Measurements from ENCODE around the gene MAFG.
"Not testable (repeated sequence)": the region's sequence is repeated elsewhere in the genome, so short reads cannot be mapped to it uniquely, and the experiment has no call there.

Gene MAFG

GRCh38 chr17:81958633-81959342 is 31.3 kb upstream of the MAFG start:
- no peak for DNase-seq (ENCODE audit: low read depth)

DNA sequence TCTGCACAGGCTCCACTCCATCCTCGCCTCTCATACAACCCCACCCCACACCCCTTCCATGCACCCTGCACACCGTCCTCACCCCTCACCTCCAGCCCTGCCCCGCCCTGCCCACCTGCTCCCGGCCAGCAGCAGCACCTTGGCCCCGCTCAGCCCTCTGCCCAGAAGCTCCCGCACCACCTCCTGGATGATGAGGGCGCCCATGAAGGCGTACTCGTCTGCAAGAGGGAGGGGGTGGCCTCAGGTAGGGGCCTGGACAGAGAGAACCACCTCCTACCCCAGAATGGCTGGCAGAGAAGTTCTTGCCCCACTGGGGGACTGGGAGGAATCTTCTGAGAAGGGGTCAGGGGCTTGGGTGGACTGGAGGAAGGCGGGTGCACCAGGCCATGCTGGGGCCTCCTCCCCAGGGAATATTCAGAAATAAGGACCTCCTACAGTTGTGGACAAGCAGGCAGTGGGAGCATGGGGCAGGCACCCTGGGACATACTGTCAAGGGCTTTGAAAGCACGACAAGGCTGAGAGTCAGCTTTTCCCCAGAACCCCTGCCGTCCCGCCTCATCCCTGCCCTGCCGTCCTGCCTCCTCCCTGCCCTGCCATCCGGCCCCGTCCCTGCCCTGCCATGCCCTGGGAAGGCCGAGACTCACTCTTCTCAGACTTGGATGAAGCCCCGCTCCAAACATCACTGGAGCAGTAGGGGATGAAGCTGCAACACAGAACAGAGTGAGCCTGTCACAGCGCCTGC is 30.3 kb upstream of the MAFG start:
- DNase-seq (ENCODE audit: low read depth): no peak

DNA sequence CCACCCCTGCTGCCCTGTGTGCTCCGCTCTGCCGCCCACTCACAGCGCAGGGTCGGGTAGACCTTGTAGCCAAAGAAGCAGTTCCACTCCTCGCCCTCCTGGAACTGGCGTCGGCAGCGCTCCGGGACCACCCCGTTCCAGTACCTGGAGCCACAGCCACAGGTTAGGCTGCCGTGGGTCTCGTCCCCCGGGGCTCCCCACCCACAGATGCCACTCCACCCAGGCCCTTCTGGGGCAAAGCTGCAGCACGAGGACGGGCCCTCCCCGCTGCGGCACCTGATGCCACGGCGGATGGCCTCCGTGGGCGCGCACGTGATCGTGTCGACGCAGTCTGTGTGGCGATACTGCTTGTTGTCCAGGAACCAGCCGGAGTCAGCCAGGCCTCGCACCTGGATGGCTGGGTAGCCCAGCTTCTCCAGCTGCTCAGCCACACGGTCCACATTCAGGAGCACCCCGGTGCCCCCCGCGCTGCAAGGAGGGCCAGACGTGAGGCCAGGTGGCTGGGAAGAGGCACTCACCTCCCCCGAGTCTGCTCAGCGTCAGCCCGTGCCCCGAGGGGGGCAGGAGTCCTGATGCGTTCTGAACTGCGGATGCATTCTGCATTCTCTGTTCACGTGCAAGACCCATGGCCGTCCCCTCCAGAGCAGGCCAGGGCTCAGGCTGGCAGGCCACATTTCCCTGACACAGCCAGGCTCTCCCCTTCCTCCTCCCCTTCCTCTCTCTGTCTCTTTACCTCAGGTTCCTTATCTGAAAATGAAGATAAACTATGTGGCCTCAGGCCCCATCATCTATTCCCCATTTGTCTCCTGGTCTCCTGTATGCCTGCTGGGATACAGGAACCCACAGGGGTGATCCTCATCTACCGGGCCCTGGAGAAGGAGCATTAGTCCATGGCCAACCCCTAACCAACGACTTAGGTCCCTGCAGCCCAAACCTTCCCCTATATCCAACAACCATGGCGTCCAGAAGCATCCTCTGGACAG is 29.4 kb upstream of the MAFG start:
- DNase-seq (ENCODE audit: low read depth): no peak

- DNase-seq (ENCODE audit: low read depth): no peak
Measured at GRCh38 chr17:81955756-81956544, 28.4 kb upstream of the MAFG start.

- no peak for DNase-seq (ENCODE audit: low read depth)
Measured at GRCh38 chr17:81955058-81955681, 27.6 kb upstream of the MAFG start.

- DNase-seq (ENCODE audit: low read depth): no peak
Measured at GRCh38 chr17:81954131-81955057, 26.9 kb upstream of the MAFG start.

GRCh38 chr17:81953443-81953842 is 25.9 kb upstream of the MAFG start:
- not testable (repeated sequence) for DNase-seq (ENCODE audit: low read depth)

DNA sequence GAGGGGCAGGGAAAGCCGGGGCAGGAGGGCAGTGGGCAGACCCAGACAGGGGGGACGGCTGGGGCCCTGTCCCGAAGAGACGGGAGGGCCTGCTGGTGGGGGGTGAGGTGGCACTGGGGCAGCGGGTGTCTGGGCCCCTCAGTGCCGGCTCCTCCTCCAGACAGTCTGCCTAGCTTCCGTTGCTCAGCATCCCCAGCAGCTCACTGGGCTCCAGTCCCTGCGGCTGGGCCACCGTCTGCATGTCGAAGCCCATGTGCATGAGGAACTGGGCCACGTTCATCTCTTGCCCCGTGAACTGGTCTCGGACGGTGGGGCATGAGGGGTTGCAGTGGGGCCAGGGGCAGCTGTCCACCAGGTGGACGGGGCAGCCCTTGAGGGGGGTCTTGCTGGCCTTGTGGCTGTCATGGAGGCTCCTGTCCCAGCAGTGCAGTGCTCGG is 25.3 kb upstream of the MAFG start:
- no peak for DNase-seq (ENCODE audit: low read depth)

- no peak for DNase-seq (ENCODE audit: low read depth)
Measured at GRCh38 chr17:81951785-81952684, 24.5 kb upstream of the MAFG start.

DNA sequence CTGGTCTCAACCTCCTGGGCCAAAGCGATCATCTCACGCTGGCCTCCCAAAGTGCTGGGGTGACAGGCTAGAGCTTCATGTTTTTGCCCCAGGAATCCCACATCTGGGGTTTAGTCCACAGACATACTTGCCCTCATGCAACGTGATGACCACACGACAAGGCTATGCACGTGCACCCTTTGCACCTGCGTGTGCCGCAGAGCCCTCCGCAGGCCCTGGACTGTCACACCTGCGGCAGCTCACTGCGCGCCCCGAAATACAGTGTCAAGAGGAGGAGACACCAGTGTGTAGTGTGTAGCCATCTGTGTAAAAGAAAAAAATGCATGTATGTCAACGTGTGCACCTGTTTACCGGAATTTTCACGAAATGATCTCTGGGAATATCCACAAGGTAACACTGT is 23.0 kb upstream of the MAFG start:
- DNase-seq (ENCODE audit: low read depth): no peak

DNA sequence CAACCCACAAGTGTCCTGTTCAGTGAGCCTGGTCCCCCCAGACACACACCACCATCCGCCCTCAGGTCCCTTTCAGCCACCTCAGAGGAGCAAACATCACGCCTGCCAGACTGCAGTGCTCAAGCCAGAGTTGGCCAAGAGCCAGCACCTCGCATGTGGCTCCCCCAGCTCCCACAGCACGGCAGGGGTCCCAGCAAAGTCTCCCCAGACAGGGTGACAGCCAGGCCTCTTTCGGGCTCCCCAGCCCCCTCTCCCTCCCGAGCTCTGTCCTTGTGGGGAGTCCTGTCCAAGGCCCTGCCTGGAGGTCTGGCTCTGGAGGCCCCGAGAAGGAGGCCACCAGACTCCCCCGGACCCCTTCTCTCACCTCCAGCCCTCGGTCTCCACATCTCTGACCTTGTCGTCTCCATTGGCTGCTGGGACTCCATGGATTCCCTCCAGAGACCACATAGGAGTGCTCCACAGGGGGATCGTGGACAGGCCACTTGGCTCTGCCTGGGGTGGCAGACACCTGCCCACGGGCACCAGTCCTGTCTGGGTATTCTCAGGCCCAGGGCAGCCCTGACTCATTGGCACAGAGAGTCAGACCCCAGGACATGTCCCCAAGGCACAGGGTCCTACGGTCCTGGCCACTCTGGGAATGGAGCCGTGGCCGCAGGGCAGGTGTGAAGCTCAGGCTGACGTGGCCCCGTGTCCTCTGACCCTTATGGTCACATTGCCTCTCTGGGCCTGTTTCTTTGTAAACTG is 21.3 kb upstream of the MAFG start:
- no peak for DNase-seq (ENCODE audit: low read depth)

DNA sequence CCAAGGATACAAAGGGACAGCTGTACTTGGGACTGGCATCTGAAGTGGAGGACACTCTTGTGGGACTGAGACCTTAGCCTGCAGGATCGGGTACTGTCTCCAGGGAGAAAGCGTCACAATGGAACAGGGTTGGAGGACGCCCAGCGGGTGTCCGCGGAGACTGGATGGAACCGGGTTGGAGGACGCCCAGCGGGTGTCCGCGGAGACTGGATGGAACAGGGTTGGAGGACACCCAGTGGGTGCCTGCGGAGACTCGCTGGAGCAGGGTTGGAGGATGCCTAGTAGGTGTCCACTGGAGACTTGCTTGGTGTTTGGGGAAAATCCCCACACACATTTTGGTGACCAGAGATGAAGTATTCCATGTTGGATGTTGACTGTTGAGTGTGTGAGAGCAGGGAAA is 19.7 kb upstream of the MAFG start, which contains the start of gene MYADML2:
MYADML2 (minus strand) TSS at position 45 of the 400 bp plus-strand sequence. CDS start 5,492 bp downstream, outside the sequence.
- DNase-seq (ENCODE audit: low read depth): no peak

- no peak for DNase-seq (ENCODE audit: low read depth)
Measured at GRCh38 chr17:81944858-81945257, 17.3 kb upstream of the MAFG start.

DNA sequence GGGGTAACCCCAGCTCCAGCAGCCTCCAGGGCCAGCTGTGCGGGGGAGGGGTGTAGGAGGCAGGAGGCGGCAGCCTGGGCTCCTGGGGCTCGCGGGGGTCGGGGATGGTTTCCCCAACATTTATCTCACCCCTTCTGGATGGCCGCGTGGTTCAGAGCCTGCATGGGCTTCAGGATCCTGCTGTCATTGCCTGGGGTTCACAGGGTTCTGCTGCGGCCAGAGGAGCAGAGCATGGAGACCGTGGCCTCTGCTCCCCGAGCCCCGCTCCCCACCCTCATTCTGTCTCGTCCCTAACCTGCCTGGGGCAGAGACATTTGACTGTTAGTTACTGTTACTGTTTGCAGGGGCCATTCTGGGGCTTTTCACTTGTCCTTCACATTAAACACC is 14.6 kb upstream of the MAFG start:
- DNase-seq (ENCODE audit: low read depth): no peak

- no peak for DNase-seq (ENCODE audit: low read depth)
Measured at GRCh38 chr17:81941484-81942166, 14.1 kb upstream of the MAFG start.

DNA sequence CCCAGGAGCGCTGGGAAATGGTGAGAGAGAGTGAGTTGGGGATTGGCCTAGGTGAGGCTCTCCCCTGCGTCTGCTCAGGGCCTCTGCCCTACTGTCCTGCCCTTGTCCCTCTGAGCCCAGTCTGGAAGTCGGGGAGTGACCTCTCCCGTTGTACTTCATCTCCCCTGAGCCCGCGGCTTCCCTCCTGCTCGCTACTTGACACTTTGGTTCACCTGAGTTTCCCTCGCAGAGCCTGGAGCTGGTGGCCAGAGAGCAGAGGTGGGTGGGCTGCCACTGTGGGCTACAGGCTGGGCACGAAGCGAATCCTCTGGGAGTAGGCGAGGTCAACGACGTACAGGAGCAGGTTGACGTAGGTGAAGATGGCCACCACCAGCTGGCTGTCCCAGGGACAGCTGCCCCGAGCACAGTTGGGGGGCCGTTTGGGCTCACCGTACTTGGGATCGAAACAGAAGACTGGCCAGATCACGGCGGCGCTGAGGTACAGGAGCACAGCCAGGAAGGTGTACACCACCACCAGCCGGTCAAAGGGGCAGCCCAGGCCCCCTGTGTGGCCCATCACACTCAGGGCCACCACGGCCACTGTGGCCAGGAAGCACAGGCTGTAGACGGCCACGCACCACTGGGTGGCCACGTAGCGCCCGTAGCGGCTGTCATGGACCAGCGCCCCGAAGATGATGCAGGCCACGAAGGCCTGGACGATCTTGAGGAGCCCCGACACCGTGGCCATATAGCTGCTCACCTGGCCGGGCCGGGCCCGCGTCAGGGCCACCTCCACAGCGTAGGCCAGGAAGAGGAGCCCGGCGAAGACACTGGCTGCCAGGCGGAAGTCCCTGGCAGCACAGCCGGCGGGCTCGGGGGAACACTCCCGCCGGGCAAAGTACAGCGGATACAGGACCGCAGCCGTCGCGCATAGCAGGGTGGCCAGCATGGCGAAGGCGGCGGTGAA is 13.3 kb upstream of the MAFG start:
- no peak for DNase-seq (ENCODE audit: low read depth)

Measured in GM04503 (cell line).